Measurements from ENCODE around the gene PCNX3. TPM values are rescaled to one million over a fixed set of nuclear protein-coding genes. Genes with fewer than 3 reads are reported as not detected.
A peak's percentile ranks its signal among the peaks of the same experiment; 100 is the strongest.

Gene PCNX3
- total RNA-seq, 1 experiment from 2014 or later, result 50.4 TPM

DNA sequence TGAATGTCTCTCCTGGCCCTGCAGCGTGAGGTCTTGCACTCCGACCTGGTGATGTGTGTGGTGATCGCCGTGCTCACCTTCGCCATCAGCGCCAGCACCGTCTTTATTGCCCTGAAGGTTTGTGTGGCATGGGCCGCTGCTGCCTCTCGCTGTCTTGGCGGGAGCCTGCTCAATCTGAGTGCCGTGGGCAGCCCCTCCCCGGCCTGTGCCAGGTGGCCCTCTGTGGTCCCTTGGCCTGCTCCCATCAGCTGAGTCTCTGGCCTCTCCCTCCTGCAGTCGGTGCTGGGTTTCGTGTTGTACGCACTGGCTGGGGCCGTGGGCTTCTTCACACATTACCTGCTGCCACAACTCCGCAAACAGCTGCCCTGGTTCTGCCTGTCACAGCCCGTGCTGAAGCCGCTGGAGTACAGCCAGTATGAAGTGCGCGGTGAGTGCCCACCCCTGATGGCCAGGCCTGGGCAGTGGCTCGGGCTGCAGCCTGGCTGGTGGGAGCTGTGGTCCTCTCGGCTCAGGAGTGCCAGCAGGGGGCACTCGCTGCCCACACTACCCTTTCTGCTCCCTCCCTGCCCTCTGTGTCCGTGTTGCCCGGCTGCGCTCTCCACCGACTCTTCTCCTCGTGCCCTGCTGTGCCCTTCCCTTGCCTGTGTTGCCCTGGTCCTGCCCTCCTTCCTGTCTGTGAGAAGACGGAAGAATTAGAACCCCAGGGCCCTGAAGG, 10.2 kb downstream of the PCNX3 start:
- Histone ChIP-seq H3K9me3 (ENCODE audit: control insufficient read depth in 1 of 2, insufficient read depth in 1 of 2, low read depth in 1 of 2, low read length in 2 of 2) (no peaks in the 10 kb centered on the region), H3K9me2 (ENCODE audit: insufficient read depth) (no peaks in the 10 kb centered on the region), H2AFZ (ENCODE audit: low read depth, low read length, poor library complexity, severe bottlenecking) (no peak overlapping the region), H3K27me3 (ENCODE audit: insufficient read depth, low read length) (no peaks in the 10 kb centered on the region), H3K4me1 (ENCODE audit: control insufficient read depth in 1 of 2, insufficient read depth in 2 of 2, low read length in 2 of 2) (no peaks in the 10 kb centered on the region), H3K4me2 (ENCODE audit: low read length) (no peak overlapping the region), H3K79me2 (ENCODE audit: insufficient read depth, low read length) (no peaks in the 10 kb centered on the region), H4K20me1 (ENCODE audit: insufficient read depth) (no peaks in the 10 kb centered on the region), H3K4me3 (replicated peaks in 1 of 2; ENCODE audit: low read depth in 1 of 2, low read length in 2 of 2) (no peak overlapping the region), H3K36me3 (ENCODE audit: control insufficient read depth in 1 of 2, insufficient read depth in 2 of 2, low read length in 2 of 2) (peaks cover 23 to 31% of the 10 kb centered on the region in 2 experiments; a peak in 3 of 4 replicates), H3K27ac (ENCODE audit: low read depth, low read length) (no peak overlapping the region; the same call in 1 of the 2 replicates), H3K9ac (ENCODE audit: low read length) (no peak overlapping the region)
- ChIA-PET RAD21 (ENCODE audit: low non-redundant PET in 1 of 2, low total read pairs in 2 of 2, uncharacterized antibody in 2 of 2, unreplicated experiment in 2 of 2) (interaction anchor here in 1 of 2 experiments (0.6 to 0.8 kb wide), 2 partner anchors 38 to 70 kb away, joined by 3 to 6 read pairs; no protein-coding TSS in a partner anchor), POLR2A (interaction anchor here (0.9 kb wide), 1 partner anchor 11 kb away, joined by 3 read pairs; the partner anchor contains the start of gene PCNX3), CTCF (interaction anchor here (1.3 to 1.6 kb wide), 3 partner anchors 10 to 144 kb away, joined by 4 to 6 read pairs (median 4); partner anchors contain the start of genes PCNX3 and SIPA1)
- intact Hi-C loops (cut with micrococcal nuclease), result no loop called here
- ATAC-seq, result peak; percentile 79
- no TSS peak for BruUV-seq (replicated peaks)
- no peak for DNase-seq (ENCODE audit: low read depth, low spot score)
- TF ChIP-seq RAD21 (IDR thresholded peaks at IDR 0.05; ENCODE audit: low read depth), result peak; percentile 68
- no peak for TF ChIP-seq SP1 (IDR thresholded peaks at IDR 0.05; ENCODE audit: low read depth)
- no peak for TF ChIP-seq TCF7L2 (IDR thresholded peaks at IDR 0.05; ENCODE audit: borderline replicate concordance, extremely low read depth, insufficient read depth, insufficient read length)
- TF ChIP-seq, protein P1, sequence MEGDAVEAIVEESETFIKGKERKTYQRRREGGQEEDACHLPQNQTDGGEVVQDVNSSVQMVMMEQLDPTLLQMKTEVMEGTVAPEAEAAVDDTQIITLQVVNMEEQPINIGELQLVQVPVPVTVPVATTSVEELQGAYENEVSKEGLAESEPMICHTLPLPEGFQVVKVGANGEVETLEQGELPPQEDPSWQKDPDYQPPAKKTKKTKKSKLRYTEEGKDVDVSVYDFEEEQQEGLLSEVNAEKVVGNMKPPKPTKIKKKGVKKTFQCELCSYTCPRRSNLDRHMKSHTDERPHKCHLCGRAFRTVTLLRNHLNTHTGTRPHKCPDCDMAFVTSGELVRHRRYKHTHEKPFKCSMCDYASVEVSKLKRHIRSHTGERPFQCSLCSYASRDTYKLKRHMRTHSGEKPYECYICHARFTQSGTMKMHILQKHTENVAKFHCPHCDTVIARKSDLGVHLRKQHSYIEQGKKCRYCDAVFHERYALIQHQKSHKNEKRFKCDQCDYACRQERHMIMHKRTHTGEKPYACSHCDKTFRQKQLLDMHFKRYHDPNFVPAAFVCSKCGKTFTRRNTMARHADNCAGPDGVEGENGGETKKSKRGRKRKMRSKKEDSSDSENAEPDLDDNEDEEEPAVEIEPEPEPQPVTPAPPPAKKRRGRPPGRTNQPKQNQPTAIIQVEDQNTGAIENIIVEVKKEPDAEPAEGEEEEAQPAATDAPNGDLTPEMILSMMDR (IDR thresholded peaks at IDR 0.05 in 2 of 3, conservative IDR thresholded peaks at IDR 0.05 in 1 of 3; ENCODE audit: borderline replicate concordance in 1 of 3, insufficient read depth in 1 of 3, low read depth in 2 of 3, low read length in 2 of 3), result peak; percentile 49 to 60 (median 51); a peak in 5 of 6 replicates
- TF ChIP-seq ZNF274 (IDR thresholded peaks at IDR 0.05; ENCODE audit: low read depth, low read length), result no peak
- no peak for TF ChIP-seq POLR2A (IDR thresholded peaks at IDR 0.05; ENCODE audit: borderline replicate concordance, extremely low read depth, insufficient read depth, insufficient read length)
- no peak for TF ChIP-seq POLR2AphosphoS5 (IDR thresholded peaks at IDR 0.05; ENCODE audit: low read depth, low read length)
- no peak for TF ChIP-seq EZH2 (IDR thresholded peaks at IDR 0.05)
- TF ChIP-seq, protein P2, sequence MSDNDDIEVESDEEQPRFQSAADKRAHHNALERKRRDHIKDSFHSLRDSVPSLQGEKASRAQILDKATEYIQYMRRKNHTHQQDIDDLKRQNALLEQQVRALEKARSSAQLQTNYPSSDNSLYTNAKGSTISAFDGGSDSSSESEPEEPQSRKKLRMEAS (IDR thresholded peaks at IDR 0.05), result no peak
- no peak for TF ChIP-seq EGR1 (IDR thresholded peaks at IDR 0.05; ENCODE audit: low read depth)

Measured in HCT116 (cell line).